DMS79 (cell line): ENCODE data around the gene PAPPA.
A peak's percentile ranks its signal among the peaks of the same experiment; 100 is the strongest.

Experiments used
- DNase-seq: peaks from one replicate; lab custom pipeline; 2025; lab: John Stamatoyannopoulos, UW

PAPPA gene

GRCh38 chr9:116276651-116277121 is 123.1 kb downstream of the PAPPA start:
- no peak for DNase-seq

- no peak for DNase-seq
These were observed 124.7 kb downstream of the PAPPA start for GRCh38 chr9:116278326-116278725.

- DNase-seq: no peak
These were observed 125.6 kb downstream of the PAPPA start for GRCh38 chr9:116279230-116279629.

GRCh38 chr9:116280529-116280928 is 126.9 kb downstream of the PAPPA start:
- DNase-seq: no peak

- peak; percentile 38 for DNase-seq
These were observed 129.0 kb downstream of the PAPPA start for GRCh38 chr9:116282597-116282996.

GRCh38 chr9:116284518-116284917 is 130.9 kb downstream of the PAPPA start:
- no peak for DNase-seq

GRCh38 chr9:116285320-116285719 is 131.7 kb downstream of the PAPPA start:
- no peak for DNase-seq

GRCh38 chr9:116286297-116286696 is 132.7 kb downstream of the PAPPA start:
- DNase-seq: peak; percentile 96

- no peak for DNase-seq
These were observed 134.1 kb downstream of the PAPPA start for GRCh38 chr9:116287721-116288120.

- no peak for DNase-seq
These were observed 135.1 kb downstream of the PAPPA start for GRCh38 chr9:116288658-116289057.

- DNase-seq: no peak
These were observed 143.8 kb downstream of the PAPPA start for GRCh38 chr9:116297346-116297745.

- no peak for DNase-seq
These were observed 144.7 kb downstream of the PAPPA start for GRCh38 chr9:116298249-116298648.

- no peak for DNase-seq
These were observed 145.3 kb downstream of the PAPPA start for GRCh38 chr9:116298878-116299391.

GRCh38 chr9:116300360-116300870 is 146.8 kb downstream of the PAPPA start:
- DNase-seq: no peak

GRCh38 chr9:116303270-116303669 is 149.7 kb downstream of the PAPPA start:
- no peak for DNase-seq

GRCh38 chr9:116303886-116304538 is 150.4 kb downstream of the PAPPA start:
- DNase-seq: no peak

GRCh38 chr9:116304761-116305160 is 151.2 kb downstream of the PAPPA start:
- DNase-seq: no peak

GRCh38 chr9:116308076-116308475 is 154.5 kb downstream of the PAPPA start:
- DNase-seq: no peak

- no peak for DNase-seq
These were observed 156.5 kb downstream of the PAPPA start for GRCh38 chr9:116309900-116310611.

- no peak for DNase-seq
These were observed 158.6 kb downstream of the PAPPA start for GRCh38 chr9:116312221-116312620.

GRCh38 chr9:116313638-116314037 is 160.0 kb downstream of the PAPPA start:
- DNase-seq: no peak

GRCh38 chr9:116316246-116316645 is 162.7 kb downstream of the PAPPA start:
- no peak for DNase-seq

- DNase-seq: no peak
These were observed 163.9 kb downstream of the PAPPA start for GRCh38 chr9:116317503-116317902.
